Ovary (tissue), 9 donors: ENCODE data around the gene KLHL18. TPM values are rescaled to one million over a fixed set of nuclear protein-coding genes. Genes with fewer than 3 reads are reported as not detected.

Experiments used
- DNase-seq, 5 donors: peaks; one replicate each; pipeline ENCODE4 v3.0.0-alpha.2; 2019 to 2020
- H3K27ac ChIP-seq, 2 donors: fragments of 200-600 bp; one replicate each; pipeline versions ENCODE4 v1.5.1 to v1.8.0; 2019 to 2022
- H3K27me3 ChIP-seq: fragments of 200-600 bp; one replicate; pipeline ENCODE4 v1.8.0; 2022
- H3K36me3 ChIP-seq: fragments of 200-600 bp; sonication (generic); one replicate; pipeline ENCODE4 v1.5.1; 2019
- H3K4me1 ChIP-seq: one replicate; pipeline ENCODE4 v1.8.1; 2013; ENCODE audit warnings: mild to moderate bottlenecking, moderate library complexity; ENCODE audit not compliant: insufficient read depth
- H3K4me3 ChIP-seq: fragments of 200-600 bp; sonication (generic); one replicate; pipeline ENCODE4 v1.5.1; 2017
- H3K9me3 ChIP-seq, 2 donors: fragments of 200-600 bp in 1 of 2; sonication (generic) in 1 of 2; one replicate each; pipeline versions ENCODE4 v1.5.1 to v1.8.1; 2013 to 2019; ENCODE audit warnings: mild to moderate bottlenecking in 1 of 2, moderate library complexity in 1 of 2
- CTCF ChIP-seq, 3 donors: fragments of 450-650 bp in 2 of 3; fragments of 200-600 bp in 1 of 3; IDR thresholded peaks; one replicate each; pipeline versions ENCODE4 v1.5.1 to v1.8.0; 2016 to 2022; ENCODE audit warnings: antibody characterized with exemption in 3 of 3, mild to moderate bottlenecking in 1 of 3
- EP300 ChIP-seq: sonication (generic); formaldehyde crosslinking; IDR thresholded peaks from one replicate; pipeline ENCODE4 v1.6.1; 2017; ENCODE audit warnings: antibody characterized with exemption
- POLR2A ChIP-seq: fragments of 450-650 bp; IDR thresholded peaks from one replicate; pipeline ENCODE4 v1.6.1; 2017; ENCODE audit warnings: antibody characterized with exemption, mild to moderate bottlenecking, moderate library complexity
- WGBS, 3 donors: extraction: QIAGEN DNeasy Blood & Tissue Kit in 1 of 3; methylation state at CpG; one replicate each; pipeline versions ENCODE4 v1.1.5 to v1.1.7; 2013 to 2017; 5-methylcytosine and 5-hydroxymethylcytosine counted together
- intact Hi-C, 4 donors: fragments of 100-400 bp; cut with DNase I; formaldehyde crosslinking; loops; one replicate each; pipeline versions ENCODE4 v1.11.0 to v1.15.1; 2022 to 2023
- polyA plus RNA-seq, 2 donors: library from polyadenylated mRNA; stranded (reverse); fragments of 200-250 nt in 1 of 2; fragments of 350-450 nt in 1 of 2; fragmentation: Illumina TruSeq in 1 of 2; extraction: RNeasy Lipid Tissue Mini Kit (QIAGEN cat#74804) in 1 of 2; gene quantifications; one replicate each; pipeline ENCODE4 v1.2.3, GENCODE V29; 2013 to 2014
- total RNA-seq, 7 donors: library from RNA; depleted of rRNA in 2 of 7; stranded (reverse); fragments of >200 nt in 2 of 7; fragmentation: NEBNext Ultra II Directional in 3 of 7; extraction: Animal tissue kit (Norgen Biotek cat#: 25700) in 3 of 7; gene quantifications; one replicate each; pipeline versions ENCODE4 v1.1.0 to v1.2.4, GENCODE V29; 2016 to 2023
- donor health status: DM: no; HTN: no; CAD: no; lungs with moderate emphysema.
- donor health status: DM: no; HTN: no; CAD: no.
- donor health status: Bipolar disorder and iron deficiency.
- donor health status: DM: yes; HTN: yes; CAD: no.
- donor health status: DM: no; HTN: no; CAD: no.
- donor health status: DM: yes; HTN: yes; CAD: no.

Gene KLHL18
- total and polyA plus RNA-seq, 9 donors: 6.2 to 23.7 (median 13.5) TPM

- WGBS, 3 donors: 93 to 100% (median 94%) methylated on average over 1 of the region's 1 CpG
- intact Hi-C loops: no loop called here
- peaks cover 5% of the 10 kb centered on the region for H3K4me1 ChIP-seq
- peak in 1 of 5 donors; percentile 12 for DNase-seq
- no peak for TF ChIP-seq EP300
- no peak for TF ChIP-seq POLR2A
- TF ChIP-seq CTCF (IDR thresholded peaks at IDR 0.05): no peak
- H3K27me3 ChIP-seq: no peaks in the 10 kb centered on the region
- H3K4me3 ChIP-seq: no peak overlapping the region
- no peaks in the 10 kb centered on the region for H3K36me3 ChIP-seq
- no peaks in the 10 kb centered on the region for H3K9me3 ChIP-seq
- H3K27ac ChIP-seq: no peak overlapping the region
Measured at GRCh38 chr3:47265008-47265407, 17.7 kb upstream of the KLHL18 start.

GRCh38 chr3:47265725-47266428, 16.9 kb upstream of the KLHL18 start:
- no peak for TF ChIP-seq EP300
- no peak for TF ChIP-seq POLR2A
- TF ChIP-seq CTCF (IDR thresholded peaks at IDR 0.05): no peak
- Histone ChIP-seq H3K27ac (no peak overlapping the region), H3K9me3 (no peaks in the 10 kb centered on the region), H3K4me3 (no peak overlapping the region), H3K27me3 (no peaks in the 10 kb centered on the region), H3K36me3 (no peaks in the 10 kb centered on the region), H3K4me1 (peaks cover 5% of the 10 kb centered on the region)
- WGBS, 3 donors: 92 to 96% (median 92%) methylated on average over 6 to 10 of the region's 10 CpGs
- intact Hi-C loops: no loop called here
- DNase-seq: peak in 1 of 5 donors; percentile 16

DNA sequence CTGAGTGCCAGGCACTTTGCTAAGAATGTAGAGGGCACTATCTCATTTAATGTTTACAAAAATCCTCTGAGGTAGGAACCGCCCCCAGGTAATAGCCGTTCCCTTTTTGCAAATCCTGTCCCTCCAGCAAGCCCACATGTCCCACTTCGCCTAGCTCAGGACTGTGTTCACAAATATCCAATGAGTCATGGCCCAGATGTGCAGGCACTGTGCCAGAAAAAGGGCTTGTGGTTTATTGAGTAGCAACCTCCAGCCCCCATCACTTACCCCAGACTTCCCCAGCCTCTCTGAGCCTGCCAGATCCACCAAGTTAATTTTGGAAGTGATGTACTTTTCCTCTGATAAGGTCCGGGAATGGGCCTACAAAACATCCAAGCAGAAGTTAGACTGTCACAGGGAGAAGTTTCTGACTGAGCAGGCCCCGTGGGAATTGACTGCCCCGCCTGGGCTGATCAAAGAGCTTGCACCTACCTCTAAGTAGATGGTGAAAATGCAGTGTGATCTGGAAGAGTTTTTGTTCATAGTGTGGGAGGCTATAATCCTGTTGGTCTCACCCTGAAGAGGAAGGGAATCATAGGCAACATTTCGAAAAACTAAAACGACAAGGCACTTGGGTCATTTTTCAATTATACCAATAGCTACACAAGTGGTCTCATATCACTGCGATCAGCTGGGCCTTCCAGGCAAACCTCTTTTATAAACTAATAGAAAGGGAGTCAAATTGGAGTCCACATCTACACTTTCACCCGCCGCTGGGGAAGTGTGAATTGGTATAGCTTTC, 15.8 kb upstream of the KLHL18 start:
- intact Hi-C loops: no loop called here
- TF ChIP-seq EP300: no peak
- WGBS, 3 donors: 46 to 50% (median 50%) methylated on average over 11 of the region's 11 CpGs
- no peaks in the 10 kb centered on the region for H3K27me3 ChIP-seq
- DNase-seq: peak; percentile 76 to 86 (median 77)
- no peaks in the 10 kb centered on the region for H3K36me3 ChIP-seq
- no peak overlapping the region for H3K4me3 ChIP-seq
- H3K9me3 ChIP-seq: no peaks in the 10 kb centered on the region
- H3K4me1 ChIP-seq: peaks cover 5% of the 10 kb centered on the region
- H3K27ac ChIP-seq: no peak overlapping the region

- H3K27ac ChIP-seq: no peak overlapping the region
- TF ChIP-seq POLR2A (no peak), EP300 (no peak), CTCF (IDR thresholded peaks at IDR 0.05) (no peak)
- intact Hi-C loops: no loop called here
Measured at GRCh38 chr3:47267490-47267824, 15.3 kb upstream of the KLHL18 start.

DNA sequence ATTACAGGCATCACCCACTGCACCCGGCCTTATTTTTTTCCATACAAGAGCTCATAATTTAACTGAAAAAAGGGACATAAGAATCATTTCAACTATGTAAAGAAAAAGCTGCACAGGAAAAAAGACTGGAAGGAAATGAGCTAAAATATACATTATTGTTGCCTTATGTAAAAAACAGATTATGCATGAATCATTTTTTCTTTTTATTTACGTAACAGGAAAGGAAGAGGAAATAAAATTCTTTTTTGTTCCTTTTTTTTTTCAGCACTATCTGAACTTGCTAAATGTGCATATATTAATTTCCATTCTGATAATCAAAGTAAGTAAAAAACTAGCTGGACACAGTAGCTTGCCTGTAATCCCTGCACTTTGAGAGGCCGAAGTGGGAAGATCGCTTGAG, 12.2 kb upstream of the KLHL18 start:
- Histone ChIP-seq H3K27ac (no peak overlapping the region), H3K9me3 (no peaks in the 10 kb centered on the region), H3K4me1 (peaks cover 5% of the 10 kb centered on the region), H3K4me3 (no peak overlapping the region), H3K36me3 (no peaks in the 10 kb centered on the region), H3K27me3 (no peaks in the 10 kb centered on the region)
- TF ChIP-seq POLR2A (no peak), EP300 (no peak), CTCF (IDR thresholded peaks at IDR 0.05) (no peak)
- DNase-seq: no peak
- WGBS, 3 donors: 91 to 95% (median 92%) methylated on average over 4 of the region's 4 CpGs
- intact Hi-C loops: no loop called here

More at GRCh38 chr3:47267490-47267824, 15.3 kb upstream of the KLHL18 start:
- Histone ChIP-seq H3K9me3 (no peaks in the 10 kb centered on the region), H3K4me1 (peaks cover 5% of the 10 kb centered on the region), H3K4me3 (no peak overlapping the region), H3K27me3 (no peaks in the 10 kb centered on the region), H3K36me3 (no peaks in the 10 kb centered on the region)
- DNase-seq: no peak
